NCI-H524 treated with DMSO at 0.1 percent for 48 hours (cell line): ENCODE measurements around the gene CDK17.
"Not testable (repeated sequence)": the region's sequence is repeated elsewhere in the genome, so short reads cannot be mapped to it uniquely, and the experiment has no call there.

Experiments
- DNase-seq: peaks from one replicate; lab custom pipeline; 2025; lab: John Stamatoyannopoulos, UW

Gene CDK17

GRCh38 chr12:96387981-96388380 is 12.3 kb downstream of the CDK17 start:
- DNase-seq: no peak

- no peak for DNase-seq
Observed at GRCh38 chr12:96386794-96387193, 13.4 kb downstream of the CDK17 start.

- DNase-seq: no peak
Observed at GRCh38 chr12:96383991-96384390, 16.2 kb downstream of the CDK17 start.

GRCh38 chr12:96383371-96383770 is 16.9 kb downstream of the CDK17 start:
- no peak for DNase-seq

GRCh38 chr12:96379743-96380142 is 20.5 kb downstream of the CDK17 start:
- DNase-seq: not testable (repeated sequence)

- DNase-seq: no peak
Observed at GRCh38 chr12:96378319-96378718, 21.9 kb downstream of the CDK17 start.

GRCh38 chr12:96376865-96377264 is 23.4 kb downstream of the CDK17 start:
- no peak for DNase-seq

- DNase-seq: no peak
Observed at GRCh38 chr12:96375841-96376604, 24.2 kb downstream of the CDK17 start.

GRCh38 chr12:96375170-96375569 is 25.1 kb downstream of the CDK17 start:
- no peak for DNase-seq

- DNase-seq: no peak
Observed at GRCh38 chr12:96371790-96372699, 28.2 kb downstream of the CDK17 start.

- no peak for DNase-seq
Observed at GRCh38 chr12:96371138-96371789, 29.0 kb downstream of the CDK17 start.

- DNase-seq: no peak
Observed at GRCh38 chr12:96368687-96369086, 31.6 kb downstream of the CDK17 start.

GRCh38 chr12:96368233-96368632 is 32.0 kb downstream of the CDK17 start:
- no peak for DNase-seq

- DNase-seq: no peak
Observed at GRCh38 chr12:96366381-96366654, 33.9 kb downstream of the CDK17 start.

- DNase-seq: no peak
Observed at GRCh38 chr12:96365604-96366380, 34.4 kb downstream of the CDK17 start.

- no peak for DNase-seq
Observed at GRCh38 chr12:96364092-96364700, 36.0 kb downstream of the CDK17 start.

GRCh38 chr12:96361074-96361473 is 39.2 kb downstream of the CDK17 start:
- DNase-seq: no peak

- no peak for DNase-seq
Observed at GRCh38 chr12:96360550-96360949, 39.7 kb downstream of the CDK17 start.

GRCh38 chr12:96359328-96359727 is 40.9 kb downstream of the CDK17 start:
- no peak for DNase-seq

- DNase-seq: no peak
Observed at GRCh38 chr12:96356831-96357230, 43.4 kb downstream of the CDK17 start.

GRCh38 chr12:96354844-96355534 is 45.2 kb downstream of the CDK17 start:
- no peak for DNase-seq
